GM18498 (cell line): ENCODE data around the gene CLEC14A.

ENCODE experiments used
- ATAC-seq: cut with Tn5 transposase; IDR thresholded peaks from one replicate; pipeline ENCODE4 v1.9.1; 2021; ENCODE audit warnings: mild to moderate bottlenecking, moderate library complexity; ENCODE audit not compliant: unreplicated experiment

Gene CLEC14A

GRCh38 chr14:38206689-38207376 lies 49.1 kb downstream of the CLEC14A start:
- no peak for ATAC-seq

DNA sequence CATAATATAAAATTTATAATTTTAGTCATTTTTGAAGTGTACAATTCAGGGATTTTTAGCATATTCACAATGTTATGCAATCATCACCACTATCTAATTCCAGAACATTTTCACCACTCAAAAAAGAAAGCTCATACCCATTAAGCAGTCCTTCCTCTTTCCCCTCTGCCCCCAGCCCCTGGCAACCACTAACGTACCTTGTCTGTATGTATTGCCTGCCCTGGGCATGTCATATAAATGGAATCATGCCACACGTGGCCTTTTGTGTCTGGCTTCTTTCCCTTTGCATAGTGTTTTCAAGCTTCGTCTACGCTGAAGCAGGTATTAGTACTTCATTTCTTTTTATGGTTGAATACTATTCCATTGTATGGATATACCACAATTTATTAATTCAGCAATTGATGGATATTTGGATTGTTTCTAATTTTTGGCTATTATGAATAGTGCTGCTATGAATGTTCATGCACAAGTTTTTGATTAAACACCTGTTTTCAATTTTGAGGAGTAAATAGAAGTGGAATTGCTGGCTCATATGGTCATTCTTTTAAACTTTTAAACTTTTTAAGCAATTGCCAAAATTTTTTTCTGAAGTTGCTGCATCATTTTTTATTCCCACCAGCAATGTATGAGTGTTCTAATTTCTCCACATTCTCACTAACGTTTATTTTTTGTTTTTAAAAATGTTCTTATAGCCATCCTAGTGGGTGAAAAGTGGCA lies 49.8 kb downstream of the CLEC14A start:
- no peak for ATAC-seq

GRCh38 chr14:38205119-38205813 lies 50.6 kb downstream of the CLEC14A start:
- ATAC-seq: no peak

- ATAC-seq: no peak
These were observed 51.2 kb downstream of the CLEC14A start for GRCh38 chr14:38204719-38205115.
